GM19395 (cell line): ENCODE results near the gene MAP4K3.
A peak's percentile ranks its signal among the peaks of the same experiment; 100 is the strongest.
"Not testable (repeated sequence)": the region's sequence is repeated elsewhere in the genome, so short reads cannot be mapped to it uniquely, and the experiment has no call there.

ENCODE experiments used
- ATAC-seq: cut with Tn5 transposase; IDR thresholded peaks from one replicate; pipeline ENCODE4 v1.9.1; 2021; ENCODE audit warnings: mild to moderate bottlenecking, moderate library complexity; ENCODE audit not compliant: unreplicated experiment

MAP4K3 gene

DNA sequence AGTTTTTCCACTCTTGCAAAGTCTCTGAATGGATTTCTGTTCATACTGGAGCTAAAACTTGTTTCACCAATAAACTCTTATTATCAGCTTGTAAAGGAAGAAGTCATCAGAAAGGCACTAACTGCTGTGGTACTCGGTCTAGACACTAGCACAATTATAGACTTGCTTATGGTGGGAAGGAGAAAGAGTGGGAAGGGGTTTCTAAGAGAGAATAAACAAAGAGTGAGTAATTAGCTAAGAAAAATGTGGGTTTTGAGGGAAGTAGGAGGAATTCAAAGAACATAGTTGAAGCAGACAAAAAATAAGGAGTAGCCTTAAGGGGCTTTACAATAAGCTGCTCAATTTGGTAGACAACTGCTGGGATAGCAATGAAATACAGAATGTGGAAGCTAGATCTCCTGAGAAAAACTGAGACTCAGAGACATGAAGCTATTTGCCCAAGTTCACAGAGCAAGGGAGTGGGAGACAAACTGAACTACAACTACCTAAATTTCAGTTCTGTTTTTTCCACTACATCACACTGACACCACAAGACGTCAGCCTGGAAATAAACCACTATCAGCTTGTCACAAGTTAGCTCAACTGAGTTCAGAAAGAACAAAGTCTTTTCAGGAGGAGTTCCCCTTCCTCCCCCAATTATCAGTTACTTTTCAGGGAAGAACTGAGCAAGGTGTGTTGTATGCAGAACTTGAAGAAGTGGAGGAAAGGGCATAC is 59.7 kb downstream of the MAP4K3 start:
- peak; percentile 86 for ATAC-seq

GRCh38 chr2:39375917-39376316 is 61.2 kb downstream of the MAP4K3 start:
- no peak for ATAC-seq

DNA sequence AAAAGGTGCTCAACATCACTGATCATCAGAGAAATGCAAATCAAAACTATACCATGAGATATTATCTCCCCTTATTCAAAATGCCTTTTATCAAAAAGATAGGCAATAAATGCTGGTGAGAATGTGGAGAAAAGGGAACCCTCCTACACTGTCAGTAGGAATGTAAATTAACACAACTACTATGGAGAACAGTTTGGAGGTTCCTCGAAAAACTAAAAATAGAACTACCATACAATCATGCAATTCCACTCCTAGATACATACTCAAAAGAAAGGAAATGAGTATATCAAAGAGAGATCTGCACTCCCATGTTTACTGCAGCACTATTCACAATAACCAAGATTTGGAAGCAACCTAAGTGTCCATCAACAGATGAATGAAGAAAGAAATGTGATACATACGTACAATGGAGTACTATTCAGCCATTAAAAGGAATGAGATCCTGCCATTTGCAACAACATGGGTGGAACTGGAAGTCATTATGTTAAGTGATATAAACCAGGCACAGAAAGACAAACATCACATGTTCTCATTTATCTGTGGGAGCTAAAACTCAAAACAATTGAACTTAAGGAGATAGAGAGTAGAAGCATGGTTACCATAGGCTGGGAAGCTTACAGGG is 63.8 kb downstream of the MAP4K3 start:
- ATAC-seq = no peak

- ATAC-seq = no peak
Observed at GRCh38 chr2:39370101-39370500, 67.0 kb downstream of the MAP4K3 start.

DNA sequence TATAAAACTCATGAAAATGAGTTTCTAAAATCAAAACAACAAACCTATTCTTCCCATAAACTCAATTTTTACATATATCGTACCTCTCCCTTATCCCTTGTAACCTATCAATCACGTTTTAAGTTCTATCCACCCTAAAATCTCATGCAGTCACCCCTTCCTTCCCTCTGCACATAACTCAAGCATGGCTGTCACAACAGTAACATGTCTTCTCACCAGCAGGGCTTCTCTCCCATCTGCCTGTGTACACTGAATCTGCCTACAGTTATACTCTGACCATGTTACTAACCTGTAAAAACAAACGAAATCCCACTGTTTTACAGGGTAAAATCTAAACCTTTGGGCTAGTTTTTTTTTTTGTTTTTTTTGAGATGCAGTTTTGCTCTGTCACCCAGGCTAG is 68.2 kb downstream of the MAP4K3 start:
- no peak for ATAC-seq

GRCh38 chr2:39368376-39368775 is 68.7 kb downstream of the MAP4K3 start:
- ATAC-seq = no peak

DNA sequence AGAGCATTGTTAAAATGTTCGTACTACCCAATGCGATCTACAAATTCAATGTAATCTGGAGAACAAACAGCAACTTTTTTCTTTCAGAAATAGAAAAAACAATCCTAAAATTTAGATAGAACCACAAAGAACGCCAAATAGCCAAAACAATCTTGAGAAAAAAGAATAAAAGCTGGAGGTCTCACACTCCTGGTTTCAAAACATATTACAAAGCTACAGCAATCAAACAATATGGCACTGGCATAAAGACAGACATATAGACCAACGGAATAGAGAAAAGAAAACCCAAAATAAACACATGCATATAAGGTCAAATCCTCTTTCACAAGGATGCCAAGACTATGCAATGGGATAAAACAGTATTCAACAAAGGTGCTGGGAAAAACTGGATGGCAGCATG is 74.5 kb downstream of the MAP4K3 start:
- no peak for ATAC-seq

- no peak for ATAC-seq
Observed at GRCh38 chr2:39361511-39361910, 75.6 kb downstream of the MAP4K3 start.

DNA sequence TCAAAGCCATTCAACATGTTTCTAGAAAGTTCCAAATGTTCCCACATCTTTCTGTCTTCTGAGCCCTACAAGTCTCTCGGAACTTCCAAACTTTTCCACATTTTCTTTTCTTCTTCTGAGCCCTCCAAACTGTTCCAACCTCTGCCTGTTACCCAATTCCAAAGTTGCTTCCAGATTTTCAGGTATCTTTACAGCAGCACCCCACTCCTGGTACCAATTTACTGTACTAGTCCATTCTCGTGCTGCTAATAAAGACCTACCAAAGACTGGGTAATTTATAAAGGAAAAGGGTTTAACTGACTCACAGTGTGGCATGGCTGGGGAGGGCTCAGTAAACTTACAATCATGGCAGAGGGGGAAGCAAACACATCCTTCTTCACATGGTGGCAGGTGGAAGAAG is 76.7 kb downstream of the MAP4K3 start:
- ATAC-seq = not testable (repeated sequence)

- no peak for ATAC-seq
Observed at GRCh38 chr2:39359453-39360038, 77.5 kb downstream of the MAP4K3 start.

GRCh38 chr2:39356922-39357639 is 80.0 kb downstream of the MAP4K3 start:
- ATAC-seq = no peak

- ATAC-seq = no peak
Observed at GRCh38 chr2:39350658-39351057, 86.4 kb downstream of the MAP4K3 start.

- ATAC-seq = no peak
Observed at GRCh38 chr2:39338502-39338901, 98.6 kb downstream of the MAP4K3 start.

DNA sequence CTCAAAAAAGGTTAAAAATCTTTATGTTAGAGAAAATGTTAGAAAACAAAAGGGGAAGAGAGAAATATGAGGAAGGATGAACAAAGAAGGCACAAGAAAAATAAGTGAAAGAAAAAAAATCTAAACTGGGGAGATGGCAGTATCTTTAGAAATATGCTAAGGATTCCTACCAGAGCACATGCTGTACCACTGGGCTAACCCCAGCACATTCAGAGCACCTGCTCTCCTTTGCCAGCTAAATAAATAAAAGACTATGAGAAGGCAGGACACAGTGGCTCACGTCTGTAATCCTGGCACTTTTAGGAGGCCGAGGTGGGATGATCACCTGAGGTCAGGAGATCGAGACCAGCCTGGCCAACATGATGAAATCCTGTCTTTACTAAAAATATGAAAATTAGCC is 101.2 kb downstream of the MAP4K3 start:
- no peak for ATAC-seq

DNA sequence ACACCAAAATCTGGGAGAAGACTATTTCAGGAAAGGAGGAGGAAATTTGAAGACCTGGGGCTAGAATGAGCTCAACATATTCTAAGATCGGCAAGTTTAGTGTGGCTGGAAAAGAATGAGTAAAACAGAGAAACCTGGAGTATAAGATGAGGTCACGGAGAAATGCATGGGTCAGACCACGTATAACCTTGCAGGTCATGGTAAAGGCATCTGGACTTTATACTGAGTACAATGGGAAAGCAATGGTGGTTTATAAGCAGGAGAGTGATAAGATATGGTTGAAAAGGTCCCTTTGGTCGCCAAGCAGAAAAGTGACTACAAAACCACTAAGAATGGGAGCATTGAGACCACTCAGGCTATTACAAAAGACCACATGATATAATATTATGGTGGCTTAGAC is 102.1 kb downstream of the MAP4K3 start:
- ATAC-seq = no peak

GRCh38 chr2:39334529-39334928 is 102.6 kb downstream of the MAP4K3 start:
- ATAC-seq = no peak

DNA sequence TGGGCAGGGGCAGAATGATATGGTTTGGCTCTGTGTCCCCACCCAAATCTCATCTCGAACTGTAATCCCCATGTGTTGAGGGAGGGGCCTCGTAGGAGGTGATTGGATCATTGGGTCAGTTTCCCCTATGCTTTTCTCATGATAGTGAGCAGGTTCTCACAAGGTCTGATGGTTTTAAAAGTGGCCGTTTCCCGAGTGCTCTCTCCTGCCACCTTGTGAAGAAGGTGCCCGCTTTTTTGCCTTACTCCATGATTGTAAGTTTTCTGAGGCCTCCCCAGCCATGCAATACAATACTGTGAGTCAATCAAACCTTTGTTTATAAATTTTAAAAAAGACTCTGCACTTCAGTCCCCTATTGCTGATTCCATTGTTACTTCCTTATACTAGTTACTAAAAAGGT is 110.4 kb downstream of the MAP4K3 start:
- ATAC-seq = no peak

DNA sequence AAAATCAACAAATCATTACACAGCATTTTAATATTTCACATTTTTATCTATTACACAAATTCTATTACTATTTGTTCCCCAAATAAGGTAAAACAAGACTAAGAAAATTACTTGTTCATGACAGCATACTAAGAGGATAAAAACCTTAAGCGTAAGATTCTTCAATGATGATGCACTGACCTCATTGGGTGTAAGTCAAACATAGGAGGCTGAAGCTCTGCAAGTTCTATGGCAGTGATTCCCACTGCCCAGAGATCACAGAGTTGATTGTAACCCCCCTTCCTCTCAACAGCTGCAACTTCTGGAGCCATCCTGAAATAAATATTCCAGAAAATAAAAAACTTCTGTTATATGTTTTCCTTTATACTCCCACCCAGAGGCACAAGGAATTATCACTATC is 111.1 kb downstream of the MAP4K3 start:
- no peak for ATAC-seq

GRCh38 chr2:39321056-39322035 is 115.7 kb downstream of the MAP4K3 start:
- not testable (repeated sequence) for ATAC-seq

GRCh38 chr2:39320162-39320561 is 116.9 kb downstream of the MAP4K3 start:
- no peak for ATAC-seq

DNA sequence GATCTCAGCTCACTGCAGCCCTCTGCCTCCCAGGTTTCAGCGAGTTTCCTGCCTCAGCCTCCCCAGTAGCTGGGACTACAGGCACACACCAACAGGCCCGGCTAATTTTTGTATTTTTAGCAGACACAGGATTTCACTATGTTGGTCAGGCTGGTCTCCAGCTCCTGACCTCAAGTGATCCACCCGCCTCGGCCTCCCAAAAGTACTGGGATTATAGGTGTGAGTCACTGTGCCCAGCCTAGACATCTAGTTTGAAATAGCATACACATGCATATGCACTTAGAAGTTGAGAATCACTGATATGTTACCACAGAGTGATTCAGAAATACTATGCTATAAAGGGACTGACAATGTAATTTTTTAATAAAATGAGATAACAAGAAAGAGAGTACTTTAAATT is 123.5 kb downstream of the MAP4K3 start:
- no peak for ATAC-seq
